ENCODE measurements around the gene SBF2.

- TF ChIP-seq POLR2AphosphoS5 (IDR thresholded peaks at IDR 0.05; ENCODE audit: low read depth, low read length) (no peak), REST (IDR thresholded peaks at IDR 0.05; ENCODE audit: insufficient read depth in 1 of 2, low read depth in 2 of 2, low read length in 2 of 2) (no peak), TAF1 (IDR thresholded peaks at IDR 0.05; ENCODE audit: borderline replicate concordance, insufficient read depth, low read length) (no peak)
Observed at GRCh38 chr11:9823887-9824385, 470.1 kb downstream of the SBF2 start.

Data from PFSK-1 (cell line).